Nephron (organoid): ENCODE data around the gene ATAD5.

Source experiments
- H3K27ac Mint-ChIP-seq, 3 experiments: 2 replicates each; pipeline ENCODE4 v1.8.0; 2020; ENCODE audit warnings: mixed read lengths in 3 of 3, mild to moderate bottlenecking in 2 of 3, moderate library complexity in 1 of 3
- H3K27me3 Mint-ChIP-seq: 2 replicates; pipeline ENCODE4 v1.8.0; 2021; ENCODE audit warnings: low read depth, mild to moderate bottlenecking, moderate library complexity, mixed read lengths
- H3K36me3 Mint-ChIP-seq: 2 replicates; pipeline ENCODE4 v1.8.0; 2020; ENCODE audit warnings: low read depth, mixed read lengths
- H3K4me1 Mint-ChIP-seq: 2 replicates; pipeline ENCODE4 v1.8.0; 2020; ENCODE audit warnings: mixed read lengths
- H3K4me3 Mint-ChIP-seq, 3 experiments: 2 replicates each; pipeline ENCODE4 v1.8.0; 2020; ENCODE audit warnings: mild to moderate bottlenecking in 3 of 3, mixed read lengths in 3 of 3, moderate library complexity in 2 of 3
- H3K9me3 Mint-ChIP-seq: 2 replicates; pipeline ENCODE4 v1.8.0; 2020; ENCODE audit warnings: mixed read lengths
- CTCF ChIP-seq, 3 experiments: fragments of 200-600 bp; sonication (generic); IDR thresholded peaks; one replicate each; pipeline ENCODE4 v1.5.0; 2021; ENCODE audit warnings: antibody characterized with exemption in 3 of 3; ENCODE audit not compliant: unreplicated experiment in 3 of 3

Gene ATAD5

GRCh38 chr17:30854146-30854545 is 22.4 kb downstream of the ATAD5 start:
- H3K27ac Mint-ChIP-seq, result no peak overlapping the region
- TF ChIP-seq CTCF (IDR thresholded peaks at IDR 0.05; ENCODE audit: unreplicated experiment in 3 of 3), result no peak
- H3K4me3 Mint-ChIP-seq, result no peak overlapping the region
- H3K27me3 Mint-ChIP-seq, result no peaks in the 10 kb centered on the region
- no peaks in the 10 kb centered on the region for H3K4me1 Mint-ChIP-seq
- H3K9me3 Mint-ChIP-seq, result no peaks in the 10 kb centered on the region
- H3K36me3 Mint-ChIP-seq, result peaks cover 34% of the 10 kb centered on the region

GRCh38 chr17:30858556-30859250 is 26.9 kb downstream of the ATAD5 start:
- Mint-ChIP-seq H3K4me1 (no peaks in the 10 kb centered on the region), H3K36me3 (peaks cover 27% of the 10 kb centered on the region), H3K27me3 (no peaks in the 10 kb centered on the region), H3K4me3 (no peak overlapping the region), H3K9me3 (no peaks in the 10 kb centered on the region), H3K27ac (no peak overlapping the region)
- TF ChIP-seq CTCF (IDR thresholded peaks at IDR 0.05; ENCODE audit: unreplicated experiment in 3 of 3), result no peak

GRCh38 chr17:30864636-30865035 is 32.9 kb downstream of the ATAD5 start:
- no peak overlapping the region for H3K27ac Mint-ChIP-seq
- no peaks in the 10 kb centered on the region for H3K9me3 Mint-ChIP-seq
- H3K4me1 Mint-ChIP-seq, result no peaks in the 10 kb centered on the region
- H3K36me3 Mint-ChIP-seq, result peaks cover 39% of the 10 kb centered on the region
- no peak overlapping the region for H3K4me3 Mint-ChIP-seq
- no peaks in the 10 kb centered on the region for H3K27me3 Mint-ChIP-seq
- TF ChIP-seq CTCF (IDR thresholded peaks at IDR 0.05; ENCODE audit: unreplicated experiment in 3 of 3), result no peak

- H3K4me3 Mint-ChIP-seq, result no peak overlapping the region
- H3K27ac Mint-ChIP-seq, result no peak overlapping the region
- H3K27me3 Mint-ChIP-seq, result no peaks in the 10 kb centered on the region
- no peaks in the 10 kb centered on the region for H3K9me3 Mint-ChIP-seq
- H3K36me3 Mint-ChIP-seq, result peaks cover 47% of the 10 kb centered on the region
- TF ChIP-seq CTCF (IDR thresholded peaks at IDR 0.05; ENCODE audit: unreplicated experiment in 3 of 3), result no peak
- no peaks in the 10 kb centered on the region for H3K4me1 Mint-ChIP-seq
Observed at GRCh38 chr17:30869005-30869404, 37.2 kb downstream of the ATAD5 start.

- Mint-ChIP-seq H3K36me3 (peaks cover 11% of the 10 kb centered on the region), H3K4me1 (no peaks in the 10 kb centered on the region), H3K9me3 (no peaks in the 10 kb centered on the region), H3K27ac (no peak overlapping the region), H3K4me3 (no peak overlapping the region), H3K27me3 (no peaks in the 10 kb centered on the region)
- TF ChIP-seq CTCF (IDR thresholded peaks at IDR 0.05; ENCODE audit: unreplicated experiment in 3 of 3), result no peak
Observed at GRCh38 chr17:30886187-30886586, 54.4 kb downstream of the ATAD5 start.

- Mint-ChIP-seq H3K4me1 (no peaks in the 10 kb centered on the region), H3K4me3 (no peak overlapping the region), H3K27me3 (no peaks in the 10 kb centered on the region), H3K36me3 (peaks cover 15% of the 10 kb centered on the region), H3K9me3 (no peaks in the 10 kb centered on the region), H3K27ac (no peak overlapping the region)
- no peak for TF ChIP-seq CTCF (IDR thresholded peaks at IDR 0.05; ENCODE audit: unreplicated experiment in 3 of 3)
Observed at GRCh38 chr17:30894236-30894635, 62.5 kb downstream of the ATAD5 start.
